ENCODE data around the gene OPCML.

Gene OPCML

DNA sequence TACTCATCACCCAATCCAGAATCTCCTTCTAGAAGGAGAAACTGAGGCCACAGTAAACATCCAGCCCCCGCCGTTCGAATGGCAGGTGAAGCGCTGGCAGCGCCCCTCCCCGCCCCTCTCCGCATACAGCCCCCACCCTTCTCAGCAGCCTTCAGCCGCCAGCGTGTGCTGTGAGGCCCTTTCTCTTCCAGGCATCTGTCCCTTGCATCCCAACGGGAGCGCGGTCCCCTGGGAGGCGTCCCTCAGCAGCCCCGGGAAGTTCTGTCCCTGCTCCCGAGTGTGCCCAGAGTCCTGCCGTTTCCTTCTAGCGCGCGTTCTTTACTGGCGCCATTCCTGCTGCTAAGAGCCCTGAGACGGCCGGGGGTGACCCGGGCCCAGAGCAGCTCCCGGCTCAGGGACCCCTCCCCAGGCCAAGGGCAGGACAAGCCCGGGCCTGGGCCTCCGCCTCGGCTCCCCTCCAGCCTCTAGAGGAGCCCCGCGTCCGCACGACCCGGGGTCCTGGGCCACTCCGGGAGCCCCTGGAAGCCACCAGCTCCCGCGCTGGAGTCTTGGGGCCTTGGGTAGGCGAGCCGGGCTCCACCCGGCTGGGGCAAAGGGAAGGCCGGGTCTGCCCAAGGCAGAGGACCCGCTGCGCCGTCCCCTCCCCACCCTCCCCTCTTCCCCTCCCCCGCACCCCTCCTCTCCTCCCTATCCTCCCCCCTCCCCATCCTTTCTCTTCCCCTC lies 450.4 kb downstream of the OPCML start (continued):
- no peak for TF ChIP-seq PPARA (CRISPR knock-in tag; IDR thresholded peaks at IDR 0.05; ENCODE audit: borderline replicate concordance)

DNA sequence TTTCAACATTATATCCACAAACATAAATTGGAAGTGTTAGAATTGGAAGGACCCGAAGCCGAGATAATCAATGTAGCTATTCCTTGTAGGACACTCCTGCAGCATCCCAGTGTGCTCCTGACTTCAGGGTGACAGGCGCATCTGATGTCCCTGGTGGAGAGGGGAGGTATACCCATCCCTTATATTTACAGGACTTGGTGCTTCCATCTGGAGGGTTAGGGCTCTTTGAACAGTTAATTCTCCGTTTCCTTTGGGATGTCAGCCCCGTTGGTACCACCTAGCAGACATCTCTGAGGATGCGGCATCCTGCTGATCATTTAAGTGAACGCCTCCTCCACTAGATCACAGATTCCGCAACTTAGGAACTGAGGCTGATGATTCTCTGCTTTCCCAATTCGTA lies 451.3 kb downstream of the OPCML start:
- TF ChIP-seq ZFP30 (CRISPR knock-in tag; IDR thresholded peaks at IDR 0.05) (no peak), ZC3H10 (CRISPR knock-in tag; IDR thresholded peaks at IDR 0.05) (no peak), ZNF70 (CRISPR knock-in tag; IDR thresholded peaks at IDR 0.05) (no peak), ZNF565 (CRISPR knock-in tag; conservative IDR thresholded peaks at IDR 0.05; ENCODE audit: low read depth) (no peak), GLIS3 (CRISPR knock-in tag; IDR thresholded peaks at IDR 0.05) (no peak), ARNTL (CRISPR knock-in tag; IDR thresholded peaks at IDR 0.05; ENCODE audit: borderline replicate concordance, low read depth) (no peak), RARB (CRISPR knock-in tag; IDR thresholded peaks at IDR 0.05) (no peak)
- TF ChIP-seq, protein P1, sequence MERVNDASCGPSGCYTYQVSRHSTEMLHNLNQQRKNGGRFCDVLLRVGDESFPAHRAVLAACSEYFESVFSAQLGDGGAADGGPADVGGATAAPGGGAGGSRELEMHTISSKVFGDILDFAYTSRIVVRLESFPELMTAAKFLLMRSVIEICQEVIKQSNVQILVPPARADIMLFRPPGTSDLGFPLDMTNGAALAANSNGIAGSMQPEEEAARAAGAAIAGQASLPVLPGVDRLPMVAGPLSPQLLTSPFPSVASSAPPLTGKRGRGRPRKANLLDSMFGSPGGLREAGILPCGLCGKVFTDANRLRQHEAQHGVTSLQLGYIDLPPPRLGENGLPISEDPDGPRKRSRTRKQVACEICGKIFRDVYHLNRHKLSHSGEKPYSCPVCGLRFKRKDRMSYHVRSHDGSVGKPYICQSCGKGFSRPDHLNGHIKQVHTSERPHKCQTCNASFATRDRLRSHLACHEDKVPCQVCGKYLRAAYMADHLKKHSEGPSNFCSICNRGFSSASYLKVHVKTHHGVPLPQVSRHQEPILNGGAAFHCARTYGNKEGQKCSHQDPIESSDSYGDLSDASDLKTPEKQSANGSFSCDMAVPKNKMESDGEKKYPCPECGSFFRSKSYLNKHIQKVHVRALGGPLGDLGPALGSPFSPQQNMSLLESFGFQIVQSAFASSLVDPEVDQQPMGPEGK (CRISPR knock-in tag; IDR thresholded peaks at IDR 0.05; ENCODE audit: borderline replicate concordance): no peak
- TF ChIP-seq, protein P2, sequence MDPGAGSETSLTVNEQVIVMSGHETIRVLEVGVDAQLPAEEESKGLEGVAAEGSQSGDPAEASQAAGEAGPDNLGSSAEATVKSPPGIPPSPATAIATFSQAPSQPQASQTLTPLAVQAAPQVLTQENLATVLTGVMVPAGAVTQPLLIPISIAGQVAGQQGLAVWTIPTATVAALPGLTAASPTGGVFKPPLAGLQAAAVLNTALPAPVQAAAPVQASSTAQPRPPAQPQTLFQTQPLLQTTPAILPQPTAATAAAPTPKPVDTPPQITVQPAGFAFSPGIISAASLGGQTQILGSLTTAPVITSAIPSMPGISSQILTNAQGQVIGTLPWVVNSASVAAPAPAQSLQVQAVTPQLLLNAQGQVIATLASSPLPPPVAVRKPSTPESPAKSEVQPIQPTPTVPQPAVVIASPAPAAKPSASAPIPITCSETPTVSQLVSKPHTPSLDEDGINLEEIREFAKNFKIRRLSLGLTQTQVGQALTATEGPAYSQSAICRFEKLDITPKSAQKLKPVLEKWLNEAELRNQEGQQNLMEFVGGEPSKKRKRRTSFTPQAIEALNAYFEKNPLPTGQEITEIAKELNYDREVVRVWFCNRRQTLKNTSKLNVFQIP (CRISPR knock-in tag; IDR thresholded peaks at IDR 0.05; ENCODE audit: borderline replicate concordance, low read depth): no peak

DNA sequence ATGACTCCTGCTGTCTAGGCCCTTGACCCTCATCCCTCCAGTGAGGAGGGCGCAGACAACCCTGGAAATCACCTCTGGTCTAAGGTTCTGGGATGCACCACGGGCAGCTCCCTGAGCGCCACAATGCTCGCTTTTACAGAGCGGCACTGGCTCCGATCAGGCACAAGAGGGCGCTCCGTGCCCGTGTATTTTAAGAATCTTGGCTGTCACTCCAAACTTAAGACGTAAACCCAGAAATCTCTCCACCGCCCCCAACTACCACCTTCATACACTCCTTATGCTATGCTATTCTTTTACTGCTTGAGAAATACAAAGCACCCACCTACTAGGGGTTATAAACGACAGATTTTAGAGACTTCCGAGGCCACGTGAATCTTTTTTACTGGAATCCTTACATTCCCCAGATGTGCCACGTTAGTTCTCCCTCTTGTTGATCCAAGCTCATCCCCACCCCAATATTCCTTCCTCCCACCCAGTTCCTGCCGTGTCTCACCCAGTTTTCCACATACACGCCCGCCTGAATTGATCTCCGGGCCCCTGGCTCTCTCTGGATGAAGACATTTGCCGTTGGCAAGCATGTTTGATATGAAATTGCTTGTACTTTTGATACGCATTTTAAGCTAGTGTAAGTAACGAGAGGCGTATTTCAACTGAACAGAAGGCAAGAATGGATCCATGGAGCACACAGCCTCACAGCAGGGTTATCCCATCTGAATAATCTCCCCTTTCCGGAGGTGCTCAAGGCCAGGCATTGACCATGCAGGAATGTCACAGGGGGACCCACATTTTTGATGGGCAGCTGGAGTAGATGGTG lies 453.5 kb downstream of the OPCML start:
- peak; percentile 76 for ATAC-seq
- TF ChIP-seq, protein P2 (CRISPR knock-in tag; IDR thresholded peaks at IDR 0.05; ENCODE audit: borderline replicate concordance, low read depth): no peak
- TF ChIP-seq, protein P3, sequence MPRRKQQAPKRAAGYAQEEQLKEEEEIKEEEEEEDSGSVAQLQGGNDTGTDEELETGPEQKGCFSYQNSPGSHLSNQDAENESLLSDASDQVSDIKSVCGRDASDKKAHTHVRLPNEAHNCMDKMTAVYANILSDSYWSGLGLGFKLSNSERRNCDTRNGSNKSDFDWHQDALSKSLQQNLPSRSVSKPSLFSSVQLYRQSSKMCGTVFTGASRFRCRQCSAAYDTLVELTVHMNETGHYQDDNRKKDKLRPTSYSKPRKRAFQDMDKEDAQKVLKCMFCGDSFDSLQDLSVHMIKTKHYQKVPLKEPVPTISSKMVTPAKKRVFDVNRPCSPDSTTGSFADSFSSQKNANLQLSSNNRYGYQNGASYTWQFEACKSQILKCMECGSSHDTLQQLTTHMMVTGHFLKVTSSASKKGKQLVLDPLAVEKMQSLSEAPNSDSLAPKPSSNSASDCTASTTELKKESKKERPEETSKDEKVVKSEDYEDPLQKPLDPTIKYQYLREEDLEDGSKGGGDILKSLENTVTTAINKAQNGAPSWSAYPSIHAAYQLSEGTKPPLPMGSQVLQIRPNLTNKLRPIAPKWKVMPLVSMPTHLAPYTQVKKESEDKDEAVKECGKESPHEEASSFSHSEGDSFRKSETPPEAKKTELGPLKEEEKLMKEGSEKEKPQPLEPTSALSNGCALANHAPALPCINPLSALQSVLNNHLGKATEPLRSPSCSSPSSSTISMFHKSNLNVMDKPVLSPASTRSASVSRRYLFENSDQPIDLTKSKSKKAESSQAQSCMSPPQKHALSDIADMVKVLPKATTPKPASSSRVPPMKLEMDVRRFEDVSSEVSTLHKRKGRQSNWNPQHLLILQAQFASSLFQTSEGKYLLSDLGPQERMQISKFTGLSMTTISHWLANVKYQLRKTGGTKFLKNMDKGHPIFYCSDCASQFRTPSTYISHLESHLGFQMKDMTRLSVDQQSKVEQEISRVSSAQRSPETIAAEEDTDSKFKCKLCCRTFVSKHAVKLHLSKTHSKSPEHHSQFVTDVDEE (CRISPR knock-in tag; IDR thresholded peaks at IDR 0.05): no peak
- TF ChIP-seq, protein P4, sequence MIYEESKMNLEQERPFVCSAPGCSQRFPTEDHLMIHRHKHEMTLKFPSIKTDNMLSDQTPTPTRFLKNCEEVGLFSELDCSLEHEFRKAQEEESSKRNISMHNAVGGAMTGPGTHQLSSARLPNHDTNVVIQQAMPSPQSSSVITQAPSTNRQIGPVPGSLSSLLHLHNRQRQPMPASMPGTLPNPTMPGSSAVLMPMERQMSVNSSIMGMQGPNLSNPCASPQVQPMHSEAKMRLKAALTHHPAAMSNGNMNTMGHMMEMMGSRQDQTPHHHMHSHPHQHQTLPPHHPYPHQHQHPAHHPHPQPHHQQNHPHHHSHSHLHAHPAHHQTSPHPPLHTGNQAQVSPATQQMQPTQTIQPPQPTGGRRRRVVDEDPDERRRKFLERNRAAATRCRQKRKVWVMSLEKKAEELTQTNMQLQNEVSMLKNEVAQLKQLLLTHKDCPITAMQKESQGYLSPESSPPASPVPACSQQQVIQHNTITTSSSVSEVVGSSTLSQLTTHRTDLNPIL (CRISPR knock-in tag; IDR thresholded peaks at IDR 0.05; ENCODE audit: low read depth): no peak
- no peak for TF ChIP-seq CSDC2 (CRISPR knock-in tag; IDR thresholded peaks at IDR 0.05)
- no peak for TF ChIP-seq ESRRG (CRISPR knock-in tag; IDR thresholded peaks at IDR 0.05)
- TF ChIP-seq RARB (CRISPR knock-in tag; IDR thresholded peaks at IDR 0.05): no peak
- no peak for TF ChIP-seq ZNF565 (CRISPR knock-in tag; conservative IDR thresholded peaks at IDR 0.05; ENCODE audit: low read depth)
- no peak for TF ChIP-seq ZFP3 (CRISPR knock-in tag; IDR thresholded peaks at IDR 0.05)
- TF ChIP-seq ZC3H10 (CRISPR knock-in tag; IDR thresholded peaks at IDR 0.05): no peak
- TF ChIP-seq, protein P1 (CRISPR knock-in tag; IDR thresholded peaks at IDR 0.05; ENCODE audit: borderline replicate concordance): no peak
- TF ChIP-seq PPARA (CRISPR knock-in tag; IDR thresholded peaks at IDR 0.05; ENCODE audit: borderline replicate concordance): no peak
- no peak for TF ChIP-seq ZNF8 (CRISPR knock-in tag; IDR thresholded peaks at IDR 0.05)
- no peak for TF ChIP-seq SNAI2 (CRISPR knock-in tag; IDR thresholded peaks at IDR 0.05)
- TF ChIP-seq BACH2 (CRISPR knock-in tag; IDR thresholded peaks at IDR 0.05; ENCODE audit: borderline replicate concordance): no peak
- TF ChIP-seq OSR1 (CRISPR knock-in tag; IDR thresholded peaks at IDR 0.05): no peak
- no peak for TF ChIP-seq ZFP30 (CRISPR knock-in tag; IDR thresholded peaks at IDR 0.05)
- TF ChIP-seq ZNF70 (CRISPR knock-in tag; IDR thresholded peaks at IDR 0.05): no peak
- no peak for TF ChIP-seq ISL1 (CRISPR knock-in tag; IDR thresholded peaks at IDR 0.05)

More for the DNA sequence above, 451.3 kb downstream of the OPCML start:
- no peak for ATAC-seq

Data from SK-N-SH treated with all-trans-retinoic acid at 6 μM for 48 hours (cell line).